Transverse colon (tissue), 4 donors: ENCODE results near the gene ZMYM4. TPM values are rescaled to one million over a fixed set of nuclear protein-coding genes. Genes with fewer than 3 reads are reported as not detected.
A peak's percentile ranks its signal among the peaks of the same experiment; 100 is the strongest.
"Not testable (repeated sequence)": the region's sequence is repeated elsewhere in the genome, so short reads cannot be mapped to it uniquely, and the experiment has no call there.

ENCODE experiments used
- DNase-seq: peaks from one replicate; pipeline ENCODE4 v3.0.0-alpha.2; 2019
- H3K27ac ChIP-seq, 4 donors: fragments of 200-600 bp; sonication (generic); 2 replicates each; pipeline ENCODE4 v1.5.1; 2016 to 2018; ENCODE audit warnings: inconsistent platforms in 4 of 4
- H3K27me3 ChIP-seq: fragments of 200-600 bp; sonication (generic); 2 replicates; pipeline ENCODE4 v1.5.1; 2017; ENCODE audit warnings: inconsistent platforms
- H3K36me3 ChIP-seq, 4 donors: fragments of 200-600 bp; sonication (generic); 2 replicates each; pipeline ENCODE4 v1.5.1; 2017 to 2019; ENCODE audit warnings: inconsistent platforms in 4 of 4
- H3K4me1 ChIP-seq, 4 donors: fragments of 200-600 bp; sonication (generic); 2 replicates each; pipeline ENCODE4 v1.5.1; 2017 to 2020; ENCODE audit warnings: inconsistent platforms in 4 of 4
- H3K4me3 ChIP-seq, 4 donors: fragments of 200-600 bp; sonication (generic); 1 replicate in 1 of 4; 2 replicates in 3 of 4; pipeline versions ENCODE4 v1.5.1 to v1.6.1; 2017 to 2019; ENCODE audit warnings: inconsistent platforms in 4 of 4
- H3K9me3 ChIP-seq, 2 donors: fragments of 200-600 bp; sonication (generic); 2 replicates each; pipeline ENCODE4 v1.5.1; 2017 to 2019; ENCODE audit warnings: inconsistent platforms in 2 of 2
- EP300 ChIP-seq: sonication (generic); formaldehyde crosslinking; IDR thresholded peaks from one replicate; pipeline ENCODE4 v1.6.1; 2017; ENCODE audit warnings: antibody characterized with exemption, low read depth
- POLR2A ChIP-seq: fragments of 450-650 bp; IDR thresholded peaks from one replicate; pipeline ENCODE4 v1.6.1; 2016; ENCODE audit warnings: antibody characterized with exemption, mild to moderate bottlenecking, moderate library complexity
- POLR2AphosphoS5 ChIP-seq, 3 donors: sonication (generic); formaldehyde crosslinking; IDR thresholded peaks; one replicate each; pipeline ENCODE4 v1.6.1; 2016; ENCODE audit warnings: antibody characterized with exemption in 3 of 3
- WGBS, 2 donors: methylation state at CpG; one replicate each; pipeline ENCODE4 v1.1.5; 2018; ENCODE audit warnings: low coverage in 1 of 2; 5-methylcytosine and 5-hydroxymethylcytosine counted together
- in situ Hi-C, 4 donors: fragments of 200-750 bp; cut with MboI; loops; one replicate each; pipeline versions ENCODE4 v1.15.0 to v1.15.1; 2017; ENCODE audit warnings: low sequenced_read_pairs in 3 of 4, low pct_ligation_motif_present in 1 of 4, low pct_unique_long_range_greater_than_20kb in 1 of 4
- intact Hi-C: fragments of 100-400 bp; cut with DNase I; formaldehyde crosslinking; loops from one replicate; pipeline ENCODE4 v1.15.1; 2023; ENCODE audit warnings: low total_unique reads
- total RNA-seq, 4 donors: library from RNA; depleted of rRNA; stranded (reverse); fragments of >200 nt; gene quantifications; one replicate each; pipeline ENCODE4 v1.1.0, GENCODE V29; 2016
- TF ChIP-seq, protein P1 (sequence below), 5 experiments: fragments of 200-600 bp in 3 of 5; fragments of 450-650 bp in 2 of 5; sonication (generic) in 3 of 5; IDR thresholded peaks; 1 replicate in 2 of 5; 2 replicates in 3 of 5; pipeline ENCODE4 v1.5.1; 2016 to 2017; ENCODE audit warnings: antibody characterized with exemption in 5 of 5, inconsistent platforms in 3 of 5, mild to moderate bottlenecking in 2 of 5, moderate library complexity in 1 of 5

The ZMYM4 gene
- total RNA-seq, 4 donors from 2014 or later, result 7.9 to 27.9 (median 25.5) TPM

DNA sequence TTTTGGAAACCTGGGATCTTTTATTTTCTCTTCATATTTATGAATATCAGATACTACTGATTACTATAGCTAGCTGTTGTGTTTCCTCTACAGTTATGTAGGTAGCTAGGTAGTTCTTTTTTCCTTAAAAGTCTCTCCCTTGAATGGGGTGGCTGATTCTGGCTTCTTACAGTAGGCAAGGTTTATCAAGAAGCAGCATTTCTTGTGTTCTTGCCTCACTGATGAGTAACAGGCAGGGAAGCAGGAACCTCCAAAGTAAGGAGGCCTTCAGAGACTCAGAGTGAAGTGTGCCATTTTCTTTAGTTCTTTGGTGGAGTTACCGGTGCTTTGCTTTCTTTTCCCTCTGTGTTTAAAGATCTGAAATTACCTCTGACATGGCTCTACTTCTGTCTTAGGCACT, 56.0 kb downstream of the ZMYM4 start:
- Histone ChIP-seq H3K36me3 (no peaks in the 10 kb centered on the region), H3K9me3 (no peaks in the 10 kb centered on the region), H3K4me1 (peaks cover 0 to 12% (median 3%) of the 10 kb centered on the region in 4 donors), H3K27me3 (no peaks in the 10 kb centered on the region), H3K4me3 (no peak overlapping the region), H3K27ac (peak overlapping the region in 3 of 4 donors; percentile 5 to 24 (median 14))
- TF ChIP-seq POLR2A (no peak), POLR2AphosphoS5 (IDR thresholded peaks at IDR 0.05) (no peak), EP300 (no peak)
- TF ChIP-seq, protein P1, sequence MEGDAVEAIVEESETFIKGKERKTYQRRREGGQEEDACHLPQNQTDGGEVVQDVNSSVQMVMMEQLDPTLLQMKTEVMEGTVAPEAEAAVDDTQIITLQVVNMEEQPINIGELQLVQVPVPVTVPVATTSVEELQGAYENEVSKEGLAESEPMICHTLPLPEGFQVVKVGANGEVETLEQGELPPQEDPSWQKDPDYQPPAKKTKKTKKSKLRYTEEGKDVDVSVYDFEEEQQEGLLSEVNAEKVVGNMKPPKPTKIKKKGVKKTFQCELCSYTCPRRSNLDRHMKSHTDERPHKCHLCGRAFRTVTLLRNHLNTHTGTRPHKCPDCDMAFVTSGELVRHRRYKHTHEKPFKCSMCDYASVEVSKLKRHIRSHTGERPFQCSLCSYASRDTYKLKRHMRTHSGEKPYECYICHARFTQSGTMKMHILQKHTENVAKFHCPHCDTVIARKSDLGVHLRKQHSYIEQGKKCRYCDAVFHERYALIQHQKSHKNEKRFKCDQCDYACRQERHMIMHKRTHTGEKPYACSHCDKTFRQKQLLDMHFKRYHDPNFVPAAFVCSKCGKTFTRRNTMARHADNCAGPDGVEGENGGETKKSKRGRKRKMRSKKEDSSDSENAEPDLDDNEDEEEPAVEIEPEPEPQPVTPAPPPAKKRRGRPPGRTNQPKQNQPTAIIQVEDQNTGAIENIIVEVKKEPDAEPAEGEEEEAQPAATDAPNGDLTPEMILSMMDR (IDR thresholded peaks at IDR 0.05), result no peak
- 60 to 63% methylated on average over 1 of the region's 1 CpG for WGBS, 2 donors
- no peak for DNase-seq
- intact Hi-C loops (no loop called here), in situ Hi-C loops (no loop called here)

DNA sequence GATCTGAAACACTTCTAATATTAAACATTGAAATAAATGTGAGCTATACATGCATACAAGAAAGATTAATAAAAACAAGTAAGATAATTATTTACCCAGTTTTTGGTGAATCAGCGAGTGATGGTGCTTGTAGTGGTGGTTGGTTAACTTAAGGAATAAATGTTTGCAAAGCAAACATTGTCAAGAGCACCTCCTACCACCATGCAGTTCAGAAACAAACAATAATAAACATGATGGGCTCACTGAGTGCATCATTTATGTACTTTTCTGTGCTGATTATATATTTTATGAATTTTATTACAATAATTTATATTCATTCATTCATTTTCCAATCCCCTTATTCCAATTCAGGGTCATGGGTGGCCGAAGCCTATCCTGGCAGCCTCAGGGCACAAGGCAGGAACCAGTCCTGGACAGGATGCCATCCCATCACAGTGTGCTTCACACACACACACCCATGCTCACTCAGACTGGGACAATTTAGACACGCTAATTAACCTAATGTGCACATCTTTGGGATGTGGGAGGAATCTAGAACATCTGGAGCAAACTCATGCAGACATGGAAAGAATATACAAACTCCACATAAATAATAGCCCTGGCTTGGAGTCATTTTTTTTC, 57.8 kb downstream of the ZMYM4 start:
- in situ Hi-C loops (no loop called here), intact Hi-C loops (no loop called here)
- 82 to 90% methylated on average over 3 of the region's 3 CpGs for WGBS, 2 donors
- Histone ChIP-seq H3K9me3 (no peaks in the 10 kb centered on the region), H3K4me1 (peaks cover 0 to 12% (median 0%) of the 10 kb centered on the region in 4 donors), H3K36me3 (no peaks in the 10 kb centered on the region), H3K4me3 (no peak overlapping the region), H3K27me3 (no peaks in the 10 kb centered on the region), H3K27ac (no peak overlapping the region)
- no peak for DNase-seq
- TF ChIP-seq, protein P1 (IDR thresholded peaks at IDR 0.05), result no peak
- no peak for TF ChIP-seq POLR2AphosphoS5 (IDR thresholded peaks at IDR 0.05)
- TF ChIP-seq EP300, result no peak
- no peak for TF ChIP-seq POLR2A

DNA sequence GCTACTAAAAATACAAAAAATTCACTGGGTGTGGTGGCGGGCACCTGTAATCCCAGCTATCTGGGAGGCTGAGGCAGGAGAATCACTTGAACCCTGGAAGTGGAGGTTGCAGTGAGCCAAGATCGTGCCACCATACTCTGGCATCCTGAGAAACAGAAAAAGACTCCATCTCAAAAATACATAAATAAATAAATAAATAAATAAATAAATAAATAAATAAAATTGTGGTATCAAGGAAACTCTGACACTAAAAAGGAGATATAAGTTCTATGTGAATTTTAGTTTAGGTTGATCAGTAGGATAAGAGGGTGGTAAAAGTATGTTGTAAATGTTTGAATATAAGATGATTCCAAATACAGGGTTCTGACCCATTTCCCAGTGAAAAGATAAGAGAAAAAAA, 63.1 kb downstream of the ZMYM4 start:
- 100% methylated on average over 2 of the region's 2 CpGs for whole genome bisulfite sequencing, 2 donors
- H3K4me3 ChIP-seq, in situ Hi-C loops: not testable (repeated sequence)

DNA sequence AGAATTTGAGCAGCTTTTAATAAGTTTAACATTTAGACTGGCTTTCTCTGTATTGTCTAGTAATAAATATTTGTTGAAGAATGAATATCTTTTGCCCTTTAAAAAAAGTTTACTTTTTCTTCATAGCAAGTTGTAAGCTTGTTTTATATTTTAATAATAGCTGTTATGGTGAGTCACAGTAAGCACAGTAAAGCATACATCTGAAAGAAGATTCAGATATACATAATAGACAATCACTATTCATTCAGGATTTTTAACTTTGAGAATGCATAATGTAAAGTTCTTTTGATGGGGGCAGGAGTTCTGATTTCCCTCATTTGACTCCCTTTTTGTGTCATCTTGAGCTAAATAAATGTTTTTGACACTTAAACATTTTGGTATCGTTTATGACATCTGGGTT, 66.0 kb downstream of the ZMYM4 start:
- no peak overlapping the region for H3K27ac ChIP-seq
- no peaks in the 10 kb centered on the region for H3K9me3 ChIP-seq
- in situ Hi-C loops (no loop called here), intact Hi-C loops (no loop called here)
- 53 to 73% methylated on average over 1 of the region's 1 CpG for WGBS, 2 donors
- H3K36me3 ChIP-seq, result no peaks in the 10 kb centered on the region
- DNase-seq, result no peak
- H3K27me3 ChIP-seq, result no peaks in the 10 kb centered on the region
- no peak overlapping the region for H3K4me3 ChIP-seq
- H3K4me1 ChIP-seq, result no peaks in the 10 kb centered on the region
- TF ChIP-seq, protein P1 (IDR thresholded peaks at IDR 0.05), result no peak

More for the DNA sequence above, 63.1 kb downstream of the ZMYM4 start:
- H3K27ac ChIP-seq, H3K4me1 ChIP-seq, intact Hi-C loops, DNase-seq, H3K27me3 ChIP-seq, H3K9me3 ChIP-seq, H3K36me3 ChIP-seq: not testable (repeated sequence)

DNA sequence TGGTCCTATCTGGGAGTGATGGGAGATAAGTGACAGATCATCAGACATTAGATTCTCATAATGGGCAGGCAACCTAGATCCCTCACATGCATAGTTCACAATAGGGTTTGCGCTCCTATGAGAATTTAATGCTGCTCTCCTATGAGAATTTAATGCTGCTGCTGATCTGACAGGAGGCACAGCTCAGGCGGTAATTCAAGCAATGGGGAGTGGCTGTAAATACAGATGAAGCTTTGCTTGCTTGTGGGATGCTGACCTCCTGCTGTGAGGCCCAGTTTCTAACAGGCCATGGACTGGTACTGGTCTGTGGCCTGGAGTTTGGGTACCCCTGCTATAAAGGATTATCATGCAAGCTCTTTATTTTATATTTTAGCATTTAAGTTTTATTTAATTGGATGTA, 72.0 kb downstream of the ZMYM4 start:
- DNase-seq, result no peak
- Histone ChIP-seq H3K27me3 (no peaks in the 10 kb centered on the region), H3K4me1 (no peaks in the 10 kb centered on the region), H3K27ac (no peak overlapping the region), H3K9me3 (no peaks in the 10 kb centered on the region), H3K4me3 (no peak overlapping the region), H3K36me3 (no peaks in the 10 kb centered on the region)
- WGBS, 2 donors, result 100% methylated on average over 2 of the region's 2 CpGs; no CpG with 5 or more reads in 1 of the 2 donors
- intact Hi-C loops, result no loop called here
- TF ChIP-seq, protein P1 (IDR thresholded peaks at IDR 0.05), result no peak
- TF ChIP-seq POLR2AphosphoS5 (IDR thresholded peaks at IDR 0.05) (no peak), POLR2A (no peak), EP300 (no peak)
- in situ Hi-C loops, result no loop called here
